Measurements from ENCODE around the gene DAD1.
"Not testable (repeated sequence)": the region's sequence is repeated elsewhere in the genome, so short reads cannot be mapped to it uniquely, and the experiment has no call there.

DAD1 gene

DNA sequence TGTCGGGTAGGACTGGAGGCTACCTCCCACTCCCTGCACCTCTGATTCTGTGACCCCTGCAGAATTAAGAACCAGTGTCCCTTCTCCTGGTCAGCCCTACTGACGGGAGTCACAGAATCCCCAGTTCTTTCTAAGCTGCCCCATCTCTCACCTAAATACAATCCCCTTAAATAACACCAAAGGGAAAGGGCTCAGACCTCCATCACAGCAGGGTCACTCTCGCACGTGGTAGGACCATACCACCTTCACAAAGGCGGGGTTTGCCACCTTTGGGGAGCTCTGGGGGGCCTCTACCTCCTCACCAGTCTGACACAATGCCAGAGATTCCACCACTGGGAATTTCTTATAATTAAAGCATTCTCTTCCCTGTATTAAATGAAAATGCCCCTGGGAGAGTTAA is 35.6 kb downstream of the DAD1 start:
- no peak for DNase-seq (ENCODE audit: low read depth, low spot score)

DNA sequence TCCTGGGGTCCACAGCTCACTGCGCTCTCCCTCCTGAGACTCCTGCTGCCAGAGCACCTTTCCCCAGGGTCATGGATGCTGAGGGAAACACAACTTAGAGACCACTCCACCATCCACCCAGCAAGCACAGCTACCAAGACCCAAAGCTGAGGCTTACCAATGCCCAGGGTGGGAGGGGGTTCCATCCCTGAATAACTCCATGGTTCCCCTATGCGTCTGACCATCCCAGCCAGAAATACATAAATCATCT is 36.3 kb downstream of the DAD1 start:
- DNase-seq (ENCODE audit: low read depth, low spot score), result no peak

DNA sequence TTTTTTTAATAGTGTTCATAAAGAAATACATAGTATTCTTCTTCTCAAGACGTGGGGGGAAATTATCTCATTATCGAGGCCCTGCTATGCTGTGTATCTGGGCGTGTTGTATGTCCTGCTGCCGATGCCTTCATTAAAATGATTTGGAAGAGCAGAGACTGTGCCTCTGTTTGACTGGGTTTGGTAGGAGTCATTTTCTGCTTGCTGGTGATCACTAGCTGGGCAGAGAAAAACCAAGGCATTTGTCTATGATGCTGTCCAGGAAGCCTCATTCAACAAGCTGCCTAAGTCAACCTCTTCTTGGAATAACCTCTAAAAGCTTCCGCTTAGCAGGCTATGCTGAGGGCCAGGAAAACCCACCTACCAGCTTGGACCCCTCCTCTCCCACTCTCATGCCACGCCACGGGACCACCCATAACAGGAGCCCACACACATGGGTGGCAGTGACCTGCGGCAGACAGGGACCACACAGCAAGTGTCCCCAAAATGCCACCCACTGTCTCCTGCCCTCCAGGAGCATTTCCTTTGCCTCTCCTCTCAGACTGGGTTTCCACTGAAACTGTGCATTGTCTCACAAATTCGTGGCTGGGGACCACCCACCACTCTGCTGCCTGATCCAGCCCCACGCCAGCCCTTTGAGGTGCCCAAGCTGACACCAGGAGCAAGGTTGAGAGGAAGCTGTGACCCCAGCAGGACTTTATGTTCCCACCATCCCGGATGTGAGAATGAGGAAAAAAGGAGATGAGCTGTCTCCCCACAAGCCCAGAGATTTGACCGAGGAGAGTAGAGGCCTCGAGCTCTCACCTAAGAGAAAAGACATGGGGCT is 36.8 kb downstream of the DAD1 start:
- DNase-seq (ENCODE audit: low read depth, low spot score), result no peak

DNA sequence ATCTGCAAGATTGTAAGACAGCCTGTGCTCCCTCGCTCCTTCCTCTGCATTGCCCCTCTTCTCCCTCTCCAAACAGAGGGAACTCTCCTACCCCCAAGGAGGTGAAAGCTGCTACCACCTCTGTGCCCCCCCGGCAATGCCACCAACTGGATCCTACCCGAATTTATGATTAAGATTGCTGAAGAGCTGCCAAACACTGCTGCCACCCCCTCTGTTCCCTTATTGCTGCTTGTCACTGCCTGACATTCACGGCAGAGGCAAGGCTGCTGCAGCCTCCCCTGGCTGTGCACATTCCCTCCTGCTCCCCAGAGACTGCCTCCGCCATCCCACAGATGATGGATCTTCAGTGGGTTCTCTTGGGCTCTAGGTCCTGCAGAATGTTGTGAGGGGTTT is 37.4 kb downstream of the DAD1 start:
- no peak for DNase-seq (ENCODE audit: low read depth, low spot score)

DNA sequence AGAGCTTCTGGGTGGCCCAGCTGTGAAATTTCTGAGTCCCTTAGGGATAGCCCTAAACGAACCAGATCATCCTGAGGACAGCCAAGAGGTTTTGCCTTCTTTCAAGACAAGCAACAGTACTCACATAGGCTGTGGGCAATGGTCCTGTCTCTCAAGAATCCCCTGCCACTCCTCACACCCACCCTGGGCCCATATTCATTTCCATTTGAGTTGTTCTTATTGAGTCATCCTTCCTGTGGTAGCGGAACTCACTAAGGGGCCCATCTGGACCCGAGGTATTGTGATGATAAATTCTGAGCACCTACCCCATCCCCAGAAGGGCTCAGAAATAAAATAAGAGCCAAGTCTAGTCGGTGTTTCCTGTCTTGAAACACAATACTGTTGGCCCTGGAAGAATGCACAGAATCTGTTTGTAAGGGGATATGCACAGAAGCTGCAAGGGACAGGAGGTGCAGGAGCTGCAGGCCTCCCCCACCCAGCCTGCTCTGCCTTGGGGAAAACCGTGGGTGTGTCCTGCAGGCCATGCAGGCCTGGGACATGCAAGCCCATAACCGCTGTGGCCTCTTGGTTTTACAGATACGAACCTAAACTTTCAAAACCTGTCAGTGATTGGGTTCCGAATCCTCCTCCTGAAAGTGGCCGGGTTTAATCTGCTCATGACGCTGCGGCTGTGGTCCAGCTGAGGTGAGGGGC is 38.9 kb downstream of the DAD1 start:
- DNase-seq (ENCODE audit: low read depth, low spot score), result peak; percentile 54

DNA sequence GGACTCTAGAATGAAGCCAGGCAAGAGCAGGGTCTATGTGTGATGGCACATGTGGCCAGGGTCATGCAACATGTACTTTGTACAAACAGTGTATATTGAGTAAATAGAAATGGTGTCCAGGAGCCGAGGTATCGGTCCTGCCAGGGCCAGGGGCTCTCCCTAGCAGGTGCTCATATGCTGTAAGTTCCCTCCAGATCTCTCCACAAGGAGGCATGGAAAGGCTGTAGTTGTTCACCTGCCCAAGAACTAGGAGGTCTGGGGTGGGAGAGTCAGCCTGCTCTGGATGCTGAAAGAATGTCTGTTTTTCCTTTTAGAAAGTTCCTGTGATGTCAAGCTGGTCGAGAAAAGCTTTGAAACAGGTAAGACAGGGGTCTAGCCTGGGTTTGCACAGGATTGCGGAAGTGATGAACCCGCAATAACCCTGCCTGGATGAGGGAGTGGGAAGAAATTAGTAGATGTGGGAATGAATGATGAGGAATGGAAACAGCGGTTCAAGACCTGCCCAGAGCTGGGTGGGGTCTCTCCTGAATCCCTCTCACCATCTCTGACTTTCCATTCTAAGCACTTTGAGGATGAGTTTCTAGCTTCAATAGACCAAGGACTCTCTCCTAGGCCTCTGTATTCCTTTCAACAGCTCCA is 39.6 kb downstream of the DAD1 start:
- no peak for DNase-seq (ENCODE audit: low read depth, low spot score)

DNA sequence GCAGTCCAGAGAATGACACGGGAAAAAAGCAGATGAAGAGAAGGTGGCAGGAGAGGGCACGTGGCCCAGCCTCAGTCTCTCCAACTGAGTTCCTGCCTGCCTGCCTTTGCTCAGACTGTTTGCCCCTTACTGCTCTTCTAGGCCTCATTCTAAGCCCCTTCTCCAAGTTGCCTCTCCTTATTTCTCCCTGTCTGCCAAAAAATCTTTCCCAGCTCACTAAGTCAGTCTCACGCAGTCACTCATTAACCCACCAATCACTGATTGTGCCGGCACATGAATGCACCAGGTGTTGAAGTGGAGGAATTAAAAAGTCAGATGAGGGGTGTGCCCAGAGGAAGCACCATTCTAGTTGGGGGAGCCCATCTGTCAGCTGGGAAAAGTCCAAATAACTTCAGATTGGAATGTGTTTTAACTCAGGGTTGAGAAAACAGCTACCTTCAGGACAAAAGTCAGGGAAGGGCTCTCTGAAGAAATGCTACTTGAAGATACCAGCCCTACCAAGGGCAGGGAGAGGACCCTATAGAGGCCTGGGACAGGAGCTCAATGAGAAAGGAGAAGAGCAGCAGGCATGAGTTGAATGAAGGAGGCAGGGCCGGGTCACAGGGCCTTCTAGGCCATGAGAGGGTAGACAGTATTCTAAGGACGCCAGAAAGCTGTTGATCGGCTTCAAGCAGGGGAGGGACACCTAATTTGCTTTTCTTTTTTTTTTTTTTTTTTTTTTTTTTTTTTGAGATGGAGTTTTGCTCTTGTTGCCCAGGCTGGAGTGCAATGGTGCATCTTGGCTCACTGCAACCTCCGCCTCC is 40.9 kb downstream of the DAD1 start:
- no peak for DNase-seq (ENCODE audit: low read depth, low spot score)

DNA sequence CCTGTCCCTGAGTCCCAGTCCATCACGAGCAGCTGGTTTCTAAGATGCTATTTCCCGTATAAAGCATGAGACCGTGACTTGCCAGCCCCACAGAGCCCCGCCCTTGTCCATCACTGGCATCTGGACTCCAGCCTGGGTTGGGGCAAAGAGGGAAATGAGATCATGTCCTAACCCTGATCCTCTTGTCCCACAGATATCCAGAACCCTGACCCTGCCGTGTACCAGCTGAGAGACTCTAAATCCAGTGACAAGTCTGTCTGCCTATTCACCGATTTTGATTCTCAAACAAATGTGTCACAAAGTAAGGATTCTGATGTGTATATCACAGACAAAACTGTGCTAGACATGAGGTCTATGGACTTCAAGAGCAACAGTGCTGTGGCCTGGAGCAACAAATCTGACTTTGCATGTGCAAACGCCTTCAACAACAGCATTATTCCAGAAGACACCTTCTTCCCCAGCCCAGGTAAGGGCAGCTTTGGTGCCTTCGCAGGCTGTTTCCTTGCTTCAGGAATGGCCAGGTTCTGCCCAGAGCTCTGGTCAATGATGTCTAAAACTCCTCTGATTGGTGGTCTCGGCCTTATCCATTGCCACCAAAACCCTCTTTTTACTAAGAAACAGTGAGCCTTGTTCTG is 41.6 kb downstream of the DAD1 start:
- DNase-seq (ENCODE audit: low read depth, low spot score), result no peak

DNA sequence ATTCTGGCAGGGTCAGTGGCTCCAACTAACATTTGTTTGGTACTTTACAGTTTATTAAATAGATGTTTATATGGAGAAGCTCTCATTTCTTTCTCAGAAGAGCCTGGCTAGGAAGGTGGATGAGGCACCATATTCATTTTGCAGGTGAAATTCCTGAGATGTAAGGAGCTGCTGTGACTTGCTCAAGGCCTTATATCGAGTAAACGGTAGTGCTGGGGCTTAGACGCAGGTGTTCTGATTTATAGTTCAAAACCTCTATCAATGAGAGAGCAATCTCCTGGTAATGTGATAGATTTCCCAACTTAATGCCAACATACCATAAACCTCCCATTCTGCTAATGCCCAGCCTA is 42.3 kb downstream of the DAD1 start:
- no peak for DNase-seq (ENCODE audit: low read depth, low spot score)

DNA sequence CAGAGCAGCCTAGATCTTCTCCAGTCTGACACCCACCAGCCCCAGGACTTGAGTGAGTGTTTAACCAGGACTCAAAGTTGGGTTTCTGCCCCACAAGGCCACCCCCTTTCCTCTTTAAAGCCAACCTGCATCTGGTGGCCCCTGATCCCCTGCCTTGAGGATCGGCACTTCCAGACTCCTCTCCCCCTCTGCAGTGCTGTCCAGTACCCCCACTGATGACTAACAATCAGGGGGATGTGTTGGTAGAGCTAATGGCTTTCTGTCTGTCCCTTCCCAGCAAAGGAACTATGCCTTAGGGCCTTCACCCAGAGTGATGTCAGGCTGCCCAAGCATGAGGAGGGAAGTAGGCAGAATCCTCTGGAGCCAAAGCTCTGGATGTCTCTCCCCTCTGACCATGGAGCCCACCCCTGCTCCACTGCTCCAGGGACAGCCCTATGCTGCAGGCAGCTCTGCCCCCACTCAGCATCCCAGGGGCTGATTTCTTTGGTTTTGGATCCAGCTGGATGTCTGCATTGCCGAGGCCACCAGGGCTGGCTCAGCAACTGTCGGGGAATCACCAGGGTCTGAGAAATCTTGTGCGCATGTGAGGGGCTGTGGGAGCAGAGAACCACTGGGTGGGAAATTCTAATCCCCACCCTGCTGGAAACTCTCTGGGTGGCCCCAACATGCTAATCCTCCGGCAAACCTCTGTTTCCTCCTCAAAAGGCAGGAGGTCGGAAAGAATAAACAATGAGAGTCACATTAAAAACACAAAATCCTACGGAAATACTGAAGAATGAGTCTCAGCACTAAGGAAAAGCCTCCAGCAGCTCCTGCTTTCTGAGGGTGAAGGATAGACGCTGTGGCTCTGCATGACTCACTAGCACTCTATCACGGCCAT is 42.9 kb downstream of the DAD1 start:
- DNase-seq (ENCODE audit: low read depth, low spot score), result no peak

DNA sequence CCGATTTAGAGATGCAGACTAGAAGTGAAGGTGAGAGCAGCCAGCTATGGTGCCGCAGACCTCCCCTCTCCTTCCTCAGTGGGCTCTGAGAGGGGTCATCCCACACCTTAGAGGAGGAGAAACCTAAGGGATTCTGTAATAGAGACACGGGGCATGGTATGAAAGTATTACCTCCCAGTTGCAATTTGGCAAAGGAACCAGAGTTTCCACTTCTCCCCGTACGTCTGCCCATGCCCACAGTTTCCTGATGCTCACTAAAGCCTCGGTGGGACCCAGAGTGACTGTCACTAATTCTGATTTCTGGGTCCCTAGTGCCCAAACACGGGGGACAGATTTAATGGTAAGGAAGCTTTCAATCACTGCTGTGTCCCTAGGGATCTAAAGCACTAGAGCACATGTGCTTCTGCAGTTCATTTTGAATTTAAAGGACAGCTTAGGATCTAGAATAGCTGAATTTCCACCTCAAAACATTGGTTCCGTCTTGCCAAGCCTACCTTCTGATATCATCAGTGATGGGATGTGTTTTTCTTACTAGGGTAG is 44.1 kb downstream of the DAD1 start:
- no peak for DNase-seq (ENCODE audit: low read depth, low spot score)

DNA sequence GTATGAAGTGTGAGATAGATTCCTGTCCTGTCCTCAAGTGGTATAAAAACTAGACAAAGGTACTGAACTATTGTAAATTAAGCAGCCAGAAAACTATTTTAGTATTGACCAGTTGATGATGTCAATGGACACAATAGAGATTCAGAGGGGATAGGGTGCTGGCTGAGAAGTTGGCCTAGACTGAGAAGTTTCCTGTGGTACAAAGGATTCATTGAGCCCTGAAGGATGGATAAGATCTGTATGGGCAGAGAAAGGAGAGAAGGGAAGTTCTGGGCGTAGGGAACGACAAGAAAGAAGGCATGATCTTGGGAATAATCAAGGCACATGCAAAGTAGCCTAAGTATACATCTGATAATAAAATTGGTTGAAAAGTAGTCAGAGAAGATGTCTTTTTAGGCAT is 44.6 kb downstream of the DAD1 start:
- no peak for DNase-seq (ENCODE audit: low read depth, low spot score)

DNA sequence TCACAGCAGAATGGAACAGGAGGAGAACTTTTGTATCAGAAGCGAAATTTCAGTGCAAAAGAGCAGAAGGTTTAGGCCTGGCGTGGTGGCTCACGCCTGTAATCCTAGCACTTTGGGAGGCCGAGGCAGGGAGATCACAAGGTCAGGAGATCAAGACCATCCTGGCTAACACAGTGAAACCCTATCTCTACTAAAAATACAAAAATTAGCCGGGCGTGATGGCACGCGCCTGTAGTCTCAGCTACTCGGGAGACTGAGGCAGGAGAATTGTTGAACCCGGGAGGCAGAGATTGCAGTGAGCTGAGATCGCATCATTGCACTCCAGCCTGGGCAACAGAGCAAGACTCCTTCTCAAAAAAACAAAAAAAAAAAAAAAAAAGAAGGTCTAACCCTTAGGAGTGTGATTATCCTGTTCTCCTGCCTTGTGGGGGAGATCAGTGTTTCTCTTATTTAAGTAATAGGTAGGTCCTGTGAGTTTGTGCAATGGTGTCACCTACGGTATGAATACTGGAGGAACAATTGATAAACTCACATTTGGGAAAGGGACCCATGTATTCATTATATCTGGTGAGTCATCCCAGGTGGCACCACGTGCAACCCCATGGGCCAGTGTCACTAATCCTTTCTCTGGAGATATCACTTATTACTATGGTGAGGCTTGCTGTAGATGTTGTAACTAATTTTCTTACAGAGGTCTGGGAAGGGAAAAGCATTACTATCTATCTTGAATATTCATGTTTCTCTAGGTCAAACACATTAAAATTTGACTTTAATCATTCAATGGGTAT is 45.3 kb downstream of the DAD1 start:
- DNase-seq (ENCODE audit: low read depth, low spot score), result not testable (repeated sequence)

DNA sequence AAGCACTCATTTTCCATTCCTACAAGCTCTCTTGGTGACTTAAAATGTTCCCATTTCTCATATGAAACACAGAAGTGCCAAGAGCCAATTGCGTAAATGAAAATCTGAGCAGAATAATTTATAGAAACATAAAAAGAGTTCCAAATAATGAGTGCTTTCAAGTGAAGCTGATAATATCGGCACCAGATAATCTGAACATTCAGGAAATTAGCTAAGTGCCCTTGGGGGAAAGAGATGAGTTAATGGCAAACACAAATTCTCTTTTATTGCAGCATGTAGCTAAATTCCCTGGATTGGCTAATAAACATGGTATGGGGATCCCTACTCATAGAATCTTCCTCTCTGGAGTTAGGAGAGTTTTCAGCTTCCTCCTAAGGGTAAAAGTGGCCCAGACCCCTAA is 46.7 kb downstream of the DAD1 start:
- DNase-seq (ENCODE audit: low read depth, low spot score), result no peak

DNA sequence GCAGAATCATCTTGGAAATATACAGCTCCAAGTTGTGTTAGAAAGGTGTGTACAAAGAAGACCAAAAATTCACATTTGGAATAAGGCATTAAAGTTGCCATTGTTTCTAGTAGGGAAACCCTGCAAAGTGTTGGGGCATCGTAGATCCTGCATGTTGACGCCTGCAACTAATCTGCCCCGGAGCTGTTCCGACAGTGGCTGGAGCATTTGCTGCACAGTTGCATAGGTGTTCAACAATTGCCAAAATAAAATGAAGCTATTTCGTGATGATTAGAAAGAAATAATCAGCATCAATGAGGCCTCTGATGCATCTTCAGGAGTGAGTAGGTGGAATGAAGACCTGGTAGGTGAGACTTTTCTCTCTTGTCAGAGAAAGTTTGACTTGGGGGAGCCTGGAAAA is 47.3 kb downstream of the DAD1 start:
- no peak for DNase-seq (ENCODE audit: low read depth, low spot score)

DNA sequence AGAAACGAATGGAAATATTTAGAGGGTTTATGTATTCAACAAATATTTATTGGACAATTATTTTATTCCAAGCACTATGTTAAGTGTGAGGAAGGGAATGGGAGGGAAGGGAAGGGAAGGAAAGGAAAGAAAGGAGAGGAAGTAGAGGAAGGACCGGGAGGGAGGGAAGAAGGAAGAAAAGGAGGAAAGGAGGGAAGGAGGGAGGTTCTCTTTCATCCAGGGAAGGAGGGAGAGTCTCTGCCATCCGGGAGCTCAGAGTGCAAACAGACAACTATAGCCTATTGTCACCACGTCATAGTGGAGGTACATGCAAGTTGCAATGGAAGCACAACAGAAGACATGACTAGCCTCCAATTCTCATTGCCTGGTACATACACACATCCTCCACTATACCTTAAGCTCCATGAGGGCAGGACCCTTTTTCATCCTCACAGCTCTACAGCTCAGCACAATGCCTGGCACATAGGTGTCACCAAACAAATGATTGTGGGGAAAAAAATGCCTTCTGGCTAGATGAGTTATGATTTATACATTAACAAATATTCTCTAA is 48.1 kb downstream of the DAD1 start:
- no peak for DNase-seq (ENCODE audit: low read depth, low spot score)

DNA sequence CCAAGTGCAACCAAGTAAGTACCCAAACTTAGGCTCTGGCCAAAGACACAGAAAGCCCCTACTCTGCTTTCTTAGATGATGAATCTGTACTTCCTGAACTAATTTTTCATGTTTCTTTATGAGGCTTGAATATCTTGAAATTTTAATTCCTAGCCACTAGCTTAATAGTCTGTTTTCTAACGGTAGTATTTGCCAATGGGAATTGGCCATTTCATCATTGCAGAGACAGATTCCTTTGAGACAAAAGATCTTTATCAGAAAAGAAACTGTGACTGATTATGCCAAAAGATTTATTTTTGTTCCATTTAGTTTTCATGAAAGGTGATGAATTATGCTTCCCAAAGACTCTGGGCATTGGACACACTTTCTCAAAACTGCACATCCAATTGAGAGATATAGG is 48.7 kb downstream of the DAD1 start:
- no peak for DNase-seq (ENCODE audit: low read depth, low spot score)

DNA sequence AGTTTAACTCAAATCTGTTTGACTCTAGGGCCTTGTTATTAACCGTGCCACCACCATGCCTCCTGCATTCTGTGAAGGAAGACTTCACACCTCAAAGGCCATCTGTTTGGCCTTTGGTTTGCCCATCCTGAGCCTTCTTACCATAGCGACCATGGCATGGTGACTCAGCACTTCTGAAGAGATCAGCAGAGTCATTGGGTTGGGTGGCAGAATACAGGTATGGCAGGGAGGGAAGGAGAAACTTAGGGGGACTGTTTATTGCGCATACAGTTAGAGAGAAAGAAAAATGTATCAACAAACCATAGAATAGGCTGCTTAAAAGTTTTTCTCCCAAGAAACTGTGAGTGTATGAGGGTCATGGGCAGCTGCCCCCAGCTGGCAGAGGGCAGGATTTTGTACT is 49.2 kb downstream of the DAD1 start:
- no peak for DNase-seq (ENCODE audit: low read depth, low spot score)

DNA sequence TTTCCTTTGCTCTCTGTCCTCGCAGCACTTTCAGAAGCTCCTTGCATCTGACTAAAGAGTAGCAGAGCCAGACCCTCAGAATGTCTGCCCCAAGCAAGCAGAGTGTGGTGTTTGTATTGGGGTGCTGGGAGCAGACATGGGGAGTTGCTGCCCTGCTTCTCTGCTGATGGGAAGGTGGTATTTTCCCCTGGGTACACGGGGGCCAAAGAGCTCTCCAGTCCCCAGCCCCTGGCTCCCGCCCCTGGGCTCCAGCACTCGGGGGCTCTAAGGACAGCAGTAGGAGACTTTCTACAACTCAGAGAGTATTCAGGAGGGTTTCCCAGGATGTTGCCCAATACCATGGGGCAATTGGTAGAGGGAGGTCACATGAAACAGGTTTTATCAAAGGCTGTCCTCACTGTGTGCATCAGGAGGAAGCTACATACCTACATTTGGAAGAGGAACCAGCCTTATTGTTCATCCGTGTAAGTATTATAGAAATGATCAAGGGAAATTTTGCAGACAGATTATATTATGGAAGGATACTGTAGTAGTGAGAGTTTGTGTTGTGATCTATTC is 50.3 kb downstream of the DAD1 start:
- no peak for DNase-seq (ENCODE audit: low read depth, low spot score)
